ENCODE measurements around the gene LZTFL1.

Gene LZTFL1

DNA sequence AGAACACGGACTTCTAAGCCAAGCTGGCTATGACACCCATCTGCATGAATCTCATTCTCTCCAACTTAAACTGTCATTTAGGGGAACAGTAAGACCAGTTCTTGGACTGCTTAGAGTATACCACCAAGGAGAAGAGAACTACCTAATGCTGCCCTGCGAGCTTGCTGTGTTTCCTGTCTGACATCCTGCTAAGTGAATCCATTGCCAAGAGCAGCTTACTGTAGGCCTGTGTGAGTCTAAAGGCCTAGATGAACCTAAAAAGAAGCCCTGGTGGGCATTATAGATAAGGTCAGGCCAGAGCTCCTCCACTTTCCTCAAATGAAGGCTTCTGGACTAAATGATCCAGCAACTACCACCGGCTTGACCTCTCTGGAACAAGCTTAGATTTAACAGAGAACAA, 15.0 kb downstream of the LZTFL1 start:
- TF ChIP-seq CTCF (IDR thresholded peaks at IDR 0.05; ENCODE audit: low read depth, low read length): no peak
- no peak overlapping the region for H3K4me3 ChIP-seq (ENCODE audit: low read depth, low read length)

GRCh38 chr3:45826321-45826720, 15.6 kb downstream of the LZTFL1 start:
- H3K4me3 ChIP-seq (ENCODE audit: low read depth, low read length): no peak overlapping the region
- TF ChIP-seq CTCF (IDR thresholded peaks at IDR 0.05; ENCODE audit: low read depth, low read length): no peak

- TF ChIP-seq CTCF (IDR thresholded peaks at IDR 0.05; ENCODE audit: low read depth, low read length): no peak
- H3K4me3 ChIP-seq (ENCODE audit: low read depth, low read length): no peak overlapping the region
Measured at GRCh38 chr3:45821127-45821526, 20.8 kb downstream of the LZTFL1 start.

GRCh38 chr3:45819543-45819942, 22.4 kb downstream of the LZTFL1 start:
- TF ChIP-seq CTCF (IDR thresholded peaks at IDR 0.05; ENCODE audit: low read depth, low read length): no peak
- H3K4me3 ChIP-seq (ENCODE audit: low read depth, low read length): no peak overlapping the region

- no peak for TF ChIP-seq CTCF (IDR thresholded peaks at IDR 0.05; ENCODE audit: low read depth, low read length)
- no peak overlapping the region for H3K4me3 ChIP-seq (ENCODE audit: low read depth, low read length)
Measured at GRCh38 chr3:45817831-45818522, 23.9 kb downstream of the LZTFL1 start.

- no peak for TF ChIP-seq CTCF (IDR thresholded peaks at IDR 0.05; ENCODE audit: low read depth, low read length)
Measured at GRCh38 chr3:45816544-45816943, 25.4 kb downstream of the LZTFL1 start.

GRCh38 chr3:45814322-45814721, 27.6 kb downstream of the LZTFL1 start:
- TF ChIP-seq CTCF (IDR thresholded peaks at IDR 0.05; ENCODE audit: low read depth, low read length): no peak
- H3K4me3 ChIP-seq (ENCODE audit: low read depth, low read length): no peak overlapping the region

More at GRCh38 chr3:45816544-45816943, 25.4 kb downstream of the LZTFL1 start:
- no peak overlapping the region for H3K4me3 ChIP-seq (ENCODE audit: low read depth, low read length)
